Uterus (tissue), 4 donors: ENCODE data around the gene MICAL2. TPM values are rescaled to one million over a fixed set of nuclear protein-coding genes. Genes with fewer than 3 reads are reported as not detected.

Experiments
- DNase-seq, 2 donors: peaks; one replicate each; pipeline ENCODE4 v3.0.0-alpha.2; 2019 to 2020
- H3K27ac ChIP-seq, 2 donors: fragments of 200-600 bp; sonication (generic); 1 replicate in 1 of 2; 2 replicates in 1 of 2; pipeline ENCODE4 v1.5.1; 2016 to 2018
- H3K27me3 ChIP-seq, 2 donors: fragments of 200-600 bp; sonication (generic); one replicate each; pipeline ENCODE4 v1.5.1; 2018 to 2019; ENCODE audit warnings: control low read depth in 1 of 2
- H3K36me3 ChIP-seq, 2 donors: fragments of 200-600 bp; sonication (generic); one replicate each; pipeline ENCODE4 v1.5.1; 2019; ENCODE audit warnings: control low read depth in 1 of 2
- H3K4me1 ChIP-seq, 2 donors: fragments of 200-600 bp; sonication (generic); one replicate each; pipeline ENCODE4 v1.5.1; 2018 to 2019; ENCODE audit warnings: control low read depth in 1 of 2
- H3K4me3 ChIP-seq, 2 donors: fragments of 200-600 bp; sonication (generic); 1 replicate in 1 of 2; 2 replicates in 1 of 2; pipeline ENCODE4 v1.5.1; 2018 to 2019; ENCODE audit warnings: mild to moderate bottlenecking in 1 of 2
- H3K9me3 ChIP-seq, 2 donors: fragments of 200-600 bp; sonication (generic); one replicate each; pipeline ENCODE4 v1.5.1; 2019; ENCODE audit warnings: control low read depth in 1 of 2
- POLR2A ChIP-seq, 2 donors: fragments of 450-650 bp; IDR thresholded peaks; one replicate each; pipeline ENCODE4 v1.6.1; 2016; ENCODE audit warnings: antibody characterized with exemption in 2 of 2, mild to moderate bottlenecking in 1 of 2, moderate library complexity in 1 of 2
- intact Hi-C: fragments of 100-400 bp; cut with DNase I; formaldehyde crosslinking; loops from one replicate; pipeline ENCODE4 v1.15.1; 2023; ENCODE audit warnings: low total_unique reads
- total RNA-seq, 4 donors: library from RNA; depleted of rRNA in 3 of 4; stranded (reverse); fragments of >200 nt in 3 of 4; gene quantifications; one replicate each; pipeline versions ENCODE4 v1.1.0 to v1.2.4, GENCODE V29; 2014 to 2023
- TF ChIP-seq, protein P1 (sequence below), 4 experiments: fragments of 200-600 bp in 2 of 4; fragments of 450-650 bp in 2 of 4; sonication (generic) in 2 of 4; IDR thresholded peaks; one replicate each; pipeline ENCODE4 v1.5.1; 2016 to 2019; ENCODE audit warnings: antibody characterized with exemption in 4 of 4, mild to moderate bottlenecking in 2 of 4, moderate library complexity in 1 of 4
- donor health status: DM: yes; HTN: yes; CAD: no.

MICAL2 gene
- total RNA-seq, 4 donors from 2014 or later = 29.6 to 139 (median 53.1) TPM

DNA sequence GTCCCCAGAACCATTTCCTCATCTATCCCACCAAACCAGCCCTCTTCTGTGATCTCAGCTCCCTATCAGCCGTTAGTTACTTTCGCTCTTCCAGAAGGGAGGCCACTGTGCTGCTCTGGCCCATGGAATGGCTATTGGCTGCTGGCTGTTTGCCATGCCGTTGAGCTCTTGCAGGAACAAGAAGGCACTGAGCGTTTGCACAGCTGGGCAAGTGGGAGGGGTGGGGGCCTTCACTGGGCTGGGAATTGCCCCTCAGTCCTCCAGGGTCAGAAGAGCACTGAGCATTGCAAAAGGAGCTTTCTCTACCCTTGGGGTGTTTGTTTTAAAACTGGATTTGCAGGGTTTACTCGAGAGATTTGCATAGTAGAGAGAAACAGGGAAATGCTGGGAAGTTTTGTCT is 137.9 kb downstream of the MICAL2 start:
- Histone ChIP-seq H3K27me3 (no peaks in the 10 kb centered on the region), H3K36me3 (no peaks in the 10 kb centered on the region), H3K27ac (peak overlapping the region; percentile 2 to 51), H3K4me1 (no peaks in the 10 kb centered on the region), H3K4me3 (no peak overlapping the region), H3K9me3 (no peaks in the 10 kb centered on the region)
- peak; percentile 52 to 69 for DNase-seq
- TF ChIP-seq, protein P1, sequence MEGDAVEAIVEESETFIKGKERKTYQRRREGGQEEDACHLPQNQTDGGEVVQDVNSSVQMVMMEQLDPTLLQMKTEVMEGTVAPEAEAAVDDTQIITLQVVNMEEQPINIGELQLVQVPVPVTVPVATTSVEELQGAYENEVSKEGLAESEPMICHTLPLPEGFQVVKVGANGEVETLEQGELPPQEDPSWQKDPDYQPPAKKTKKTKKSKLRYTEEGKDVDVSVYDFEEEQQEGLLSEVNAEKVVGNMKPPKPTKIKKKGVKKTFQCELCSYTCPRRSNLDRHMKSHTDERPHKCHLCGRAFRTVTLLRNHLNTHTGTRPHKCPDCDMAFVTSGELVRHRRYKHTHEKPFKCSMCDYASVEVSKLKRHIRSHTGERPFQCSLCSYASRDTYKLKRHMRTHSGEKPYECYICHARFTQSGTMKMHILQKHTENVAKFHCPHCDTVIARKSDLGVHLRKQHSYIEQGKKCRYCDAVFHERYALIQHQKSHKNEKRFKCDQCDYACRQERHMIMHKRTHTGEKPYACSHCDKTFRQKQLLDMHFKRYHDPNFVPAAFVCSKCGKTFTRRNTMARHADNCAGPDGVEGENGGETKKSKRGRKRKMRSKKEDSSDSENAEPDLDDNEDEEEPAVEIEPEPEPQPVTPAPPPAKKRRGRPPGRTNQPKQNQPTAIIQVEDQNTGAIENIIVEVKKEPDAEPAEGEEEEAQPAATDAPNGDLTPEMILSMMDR (IDR thresholded peaks at IDR 0.05) = no peak
- TF ChIP-seq POLR2A (IDR thresholded peaks at IDR 0.05) = no peak
- intact Hi-C loops = no loop called here

DNA sequence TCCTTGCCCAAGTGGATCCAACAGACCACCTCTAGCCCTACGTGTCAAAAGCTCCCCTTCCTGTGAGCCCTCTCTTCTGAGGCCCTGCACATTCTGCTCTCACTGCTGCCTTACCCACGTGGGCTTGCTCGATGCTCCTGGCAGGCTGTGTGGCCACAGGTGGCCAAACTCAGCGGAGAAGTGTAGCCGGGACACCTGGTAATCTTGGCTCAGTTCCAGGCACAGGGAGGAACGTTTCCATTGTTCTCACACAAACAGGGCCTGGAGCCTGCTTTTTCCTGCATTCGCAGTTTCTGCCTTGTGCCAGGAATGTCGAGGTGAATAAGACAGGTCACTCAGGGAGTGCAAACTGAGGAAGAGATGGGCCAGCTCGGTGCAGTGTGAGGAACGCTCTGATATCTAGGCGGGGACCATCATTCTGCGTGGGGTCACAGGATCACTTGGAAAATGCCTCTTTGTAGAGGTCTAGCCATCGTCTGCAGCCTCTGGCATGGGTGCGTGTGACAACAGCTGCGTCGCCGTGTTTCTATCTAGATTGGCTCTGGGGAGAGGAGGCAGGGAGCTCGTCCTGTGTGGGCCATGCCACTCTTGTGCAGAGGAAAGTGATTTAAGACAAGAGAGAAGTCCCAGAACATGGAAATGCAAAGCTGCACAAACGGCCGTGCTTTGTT is 139.3 kb downstream of the MICAL2 start:
- no peaks in the 10 kb centered on the region for H3K9me3 ChIP-seq
- intact Hi-C loops = no loop called here
- H3K36me3 ChIP-seq = no peaks in the 10 kb centered on the region
- no peak for TF ChIP-seq POLR2A (IDR thresholded peaks at IDR 0.05)
- TF ChIP-seq, protein P1 (IDR thresholded peaks at IDR 0.05) = no peak
- no peak overlapping the region for H3K4me3 ChIP-seq
- no peaks in the 10 kb centered on the region for H3K27me3 ChIP-seq
- H3K4me1 ChIP-seq = no peaks in the 10 kb centered on the region
- no peak overlapping the region for H3K27ac ChIP-seq
- no peak for DNase-seq

DNA sequence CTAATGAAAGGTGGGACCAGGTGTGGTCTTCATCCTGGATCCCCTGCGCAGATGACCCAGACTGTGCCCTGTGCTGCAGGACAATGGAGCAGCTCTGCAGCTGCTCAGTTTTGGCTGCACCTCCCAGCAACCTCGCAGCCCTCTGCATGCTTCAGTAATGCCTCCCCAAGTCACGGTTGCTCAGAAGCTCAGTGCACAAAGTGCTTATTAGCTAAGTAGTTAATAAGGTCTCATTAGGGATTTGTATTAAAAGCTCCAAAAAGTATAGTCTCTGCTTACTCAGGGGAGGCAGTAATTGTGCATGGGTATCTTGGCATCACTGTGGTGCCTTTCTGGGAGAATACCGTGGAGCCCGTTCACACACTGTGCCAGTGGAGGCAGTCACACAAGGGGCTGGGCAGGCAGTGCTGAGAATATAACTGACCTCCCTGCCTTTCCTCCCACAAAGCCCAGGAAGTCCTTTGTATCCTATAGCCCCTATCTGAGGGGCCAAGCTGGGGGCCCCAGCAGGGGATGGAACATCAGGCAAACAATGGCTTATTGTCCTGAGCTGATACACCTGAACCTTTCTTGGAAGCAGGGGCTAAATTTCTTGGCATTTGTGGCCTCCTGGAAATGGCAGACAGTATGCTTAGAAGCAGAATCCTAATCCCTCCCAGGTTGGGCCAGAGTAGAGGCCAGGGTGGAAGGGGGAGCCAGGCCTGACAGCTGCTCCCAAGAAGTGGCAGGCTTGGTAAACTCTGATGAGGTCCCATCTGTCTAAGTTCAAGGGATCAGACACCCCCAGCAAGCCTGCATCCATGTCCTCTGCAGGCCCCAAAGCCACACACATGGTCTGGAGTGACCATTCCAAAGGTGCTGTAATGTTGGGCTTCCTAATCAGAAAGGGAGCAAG is 141.5 kb downstream of the MICAL2 start:
- Histone ChIP-seq H3K9me3 (no peaks in the 10 kb centered on the region), H3K27me3 (no peaks in the 10 kb centered on the region), H3K36me3 (no peaks in the 10 kb centered on the region), H3K4me1 (no peaks in the 10 kb centered on the region), H3K4me3 (no peak overlapping the region), H3K27ac (no peak overlapping the region)
- intact Hi-C loops = no loop called here
- TF ChIP-seq, protein P1 (IDR thresholded peaks at IDR 0.05) = no peak
- TF ChIP-seq POLR2A (IDR thresholded peaks at IDR 0.05) = no peak
- no peak for DNase-seq

DNA sequence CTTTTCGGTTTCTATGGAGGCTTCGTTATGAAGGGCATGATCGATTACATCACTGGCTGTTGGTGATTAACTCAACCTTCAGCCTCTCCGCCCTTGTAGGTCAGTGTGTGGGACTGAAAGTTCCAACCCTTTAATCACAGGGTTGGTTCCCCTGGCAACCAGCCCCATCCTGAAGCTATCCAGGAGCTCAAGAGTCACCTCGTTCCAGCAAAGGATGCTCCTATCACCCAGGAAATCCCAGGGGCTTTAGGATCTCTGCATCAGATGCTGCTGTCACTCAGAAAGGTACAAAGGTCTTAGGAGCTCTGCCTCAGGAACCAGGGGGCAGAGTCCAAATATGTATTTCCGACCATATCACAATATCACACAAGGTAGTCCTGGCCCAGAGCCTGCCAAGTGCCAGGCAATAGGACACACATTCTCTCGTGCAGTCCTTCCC is 143.5 kb downstream of the MICAL2 start:
- Histone ChIP-seq H3K27me3 (no peaks in the 10 kb centered on the region), H3K4me1 (no peaks in the 10 kb centered on the region), H3K27ac (no peak overlapping the region), H3K4me3 (no peak overlapping the region), H3K36me3 (no peaks in the 10 kb centered on the region), H3K9me3 (no peaks in the 10 kb centered on the region)
- no peak for TF ChIP-seq POLR2A (IDR thresholded peaks at IDR 0.05)
- TF ChIP-seq, protein P1 (IDR thresholded peaks at IDR 0.05) = no peak
- intact Hi-C loops = no loop called here
- no peak for DNase-seq

DNA sequence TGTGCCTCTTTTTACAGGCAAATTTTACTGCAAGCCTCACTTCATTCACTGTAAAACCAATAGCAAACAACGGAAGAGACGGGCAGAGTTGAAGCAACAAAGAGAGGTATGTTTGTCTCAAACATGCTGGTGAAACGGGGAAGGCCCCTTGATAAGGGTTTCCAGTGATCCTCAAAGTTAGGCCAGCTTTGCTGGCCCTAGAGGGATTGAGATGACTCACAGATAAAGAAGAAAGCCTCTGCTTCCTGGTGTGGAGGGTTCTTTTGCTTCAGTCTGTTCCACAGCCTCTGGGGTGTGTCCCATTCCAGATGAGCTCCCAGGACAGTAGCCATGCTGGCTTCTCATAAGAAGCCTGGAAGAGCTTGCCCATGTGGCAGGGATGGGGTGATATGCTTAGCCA is 148.1 kb downstream of the MICAL2 start:
- H3K27me3 ChIP-seq = no peaks in the 10 kb centered on the region
- TF ChIP-seq POLR2A (IDR thresholded peaks at IDR 0.05) = no peak
- TF ChIP-seq, protein P1 (IDR thresholded peaks at IDR 0.05) = no peak
- no peak overlapping the region for H3K4me3 ChIP-seq
- no peaks in the 10 kb centered on the region for H3K36me3 ChIP-seq
- no peaks in the 10 kb centered on the region for H3K4me1 ChIP-seq
- no peak overlapping the region for H3K27ac ChIP-seq
- intact Hi-C loops = no loop called here
- H3K9me3 ChIP-seq = no peaks in the 10 kb centered on the region
- no peak for DNase-seq
